OCI-LY7 (cell line): ENCODE data around the gene FGFR4. TPM values are rescaled to one million over a fixed set of nuclear protein-coding genes. Genes with fewer than 3 reads are reported as not detected.

Experiments used
- BruUV-seq: library from RNA; stranded (reverse); fragments of 400-500 nt; replicated peaks from 2 replicates; lab custom pipeline; 2021; lab: Mats Ljungman, UMichigan
- CTCF ChIA-PET: fragments of 300-600 bp; sonication (Branson Sonifier 250); formaldehyde crosslinking; loops from one replicate; lab custom pipeline; 2022; ENCODE audit warnings: antibody characterized with exemption; ENCODE audit not compliant: unreplicated experiment; lab: Charles Lee
- POLR2A ChIA-PET: fragments of 300-600 bp; sonication (Branson Sonifier 250); formaldehyde crosslinking; loops from one replicate; lab custom pipeline; 2022; ENCODE audit warnings: antibody characterized with exemption; lab: Charles Lee
- DNase-seq: peaks from one replicate; pipeline ENCODE4 v3.0.0-alpha.2; 2015; ENCODE audit warnings: low spot score
- H2AFZ ChIP-seq: fragments of 200-600 bp; sonication (generic), shearing (Covaris generic); 2 replicates; pipeline ENCODE4 v1.6.1; 2014; ENCODE audit warnings: mild to moderate bottlenecking, antibody characterized with exemption, low read length, moderate library complexity
- H3K27ac ChIP-seq: fragments of 200-600 bp; sonication (generic); 2 replicates; pipeline ENCODE4 v1.5.1; 2014; ENCODE audit warnings: mixed run types, low read depth, mild to moderate bottlenecking, moderate library complexity, low read length, inconsistent platforms; ENCODE audit not compliant: poor library complexity, severe bottlenecking
- H3K36me3 ChIP-seq: fragments of 200-600 bp; sonication (generic); 2 replicates; pipeline ENCODE4 v1.6.1; 2014; ENCODE audit warnings: mild to moderate bottlenecking, antibody characterized with exemption, low read length, moderate library complexity, mixed read lengths; ENCODE audit not compliant: insufficient read depth
- H3K4me1 ChIP-seq: fragments of 200-600 bp; sonication (generic); 2 replicates; pipeline ENCODE4 v1.5.1; 2014; ENCODE audit warnings: mild to moderate bottlenecking, low read length; ENCODE audit not compliant: insufficient read depth, poor library complexity, severe bottlenecking
- H3K4me2 ChIP-seq: fragments of 200-600 bp; sonication (generic); 2 replicates; pipeline ENCODE4 v1.6.1; 2014; ENCODE audit warnings: mild to moderate bottlenecking, low read length
- H3K4me3 ChIP-seq: fragments of 200-600 bp; sonication (generic); 2 replicates; pipeline ENCODE4 v1.5.1; 2014; ENCODE audit warnings: mild to moderate bottlenecking, low read depth, low read length; ENCODE audit not compliant: poor library complexity, severe bottlenecking
- H3K79me2 ChIP-seq: fragments of 200-600 bp; sonication (generic); 2 replicates; pipeline ENCODE4 v1.6.1; 2016; ENCODE audit warnings: low read depth, mild to moderate bottlenecking, low read length, moderate library complexity, mixed read lengths; ENCODE audit not compliant: insufficient read depth
- H3K9me2 ChIP-seq: fragments of 200-600 bp; sonication (generic); 2 replicates; pipeline ENCODE4 v1.6.1; 2016; ENCODE audit warnings: mild to moderate bottlenecking, low read length, mixed read lengths; ENCODE audit not compliant: insufficient read depth
- H3K9me3 ChIP-seq: fragments of 200-600 bp; sonication (generic); 2 replicates; pipeline ENCODE4 v1.6.1; 2014; ENCODE audit warnings: mild to moderate bottlenecking, mixed run types, low read length, mixed read lengths
- H4K20me1 ChIP-seq: fragments of 200-600 bp; sonication (generic); 2 replicates; pipeline ENCODE4 v1.6.1; 2014; ENCODE audit warnings: mild to moderate bottlenecking, antibody characterized with exemption, low read length, moderate library complexity, mixed read lengths; ENCODE audit not compliant: insufficient read depth
- EZH2phosphoT487 ChIP-seq: fragments of 200-600 bp; sonication (generic); IDR thresholded peaks from 2 replicates; pipeline ENCODE4 v1.6.1; 2018; ENCODE audit warnings: low read depth, borderline replicate concordance, mild to moderate bottlenecking, mixed run types, antibody characterized with exemption, low read length, moderate library complexity, mixed read lengths
- intact Hi-C: fragments of 100-400 bp; cut with micrococcal nuclease; formaldehyde crosslinking; loops from one replicate; pipeline ENCODE4 v1.10.0; 2022; ENCODE audit not compliant: unreplicated experiment
- total RNA-seq, 2 experiments: library from RNA; depleted of rRNA in 1 of 2; stranded (reverse); fragments of >200 nt in 1 of 2; shearing (Covaris generic) in 1 of 2; gene quantifications; 2 replicates each; pipeline ENCODE4 v1.2.3, GENCODE V29; 2014 to 2022
- TF ChIP-seq, protein P1 (sequence below): fragments of 200-600 bp; sonication (generic); conservative IDR thresholded peaks from 2 replicates; pipeline ENCODE4 v1.5.1; 2014; ENCODE audit warnings: mild to moderate bottlenecking, antibody characterized with exemption, low read length, moderate library complexity, mixed read lengths

FGFR4 gene
- total RNA-seq, 2 experiments from 2014 or later: 1.2 to 4.5 TPM

DNA sequence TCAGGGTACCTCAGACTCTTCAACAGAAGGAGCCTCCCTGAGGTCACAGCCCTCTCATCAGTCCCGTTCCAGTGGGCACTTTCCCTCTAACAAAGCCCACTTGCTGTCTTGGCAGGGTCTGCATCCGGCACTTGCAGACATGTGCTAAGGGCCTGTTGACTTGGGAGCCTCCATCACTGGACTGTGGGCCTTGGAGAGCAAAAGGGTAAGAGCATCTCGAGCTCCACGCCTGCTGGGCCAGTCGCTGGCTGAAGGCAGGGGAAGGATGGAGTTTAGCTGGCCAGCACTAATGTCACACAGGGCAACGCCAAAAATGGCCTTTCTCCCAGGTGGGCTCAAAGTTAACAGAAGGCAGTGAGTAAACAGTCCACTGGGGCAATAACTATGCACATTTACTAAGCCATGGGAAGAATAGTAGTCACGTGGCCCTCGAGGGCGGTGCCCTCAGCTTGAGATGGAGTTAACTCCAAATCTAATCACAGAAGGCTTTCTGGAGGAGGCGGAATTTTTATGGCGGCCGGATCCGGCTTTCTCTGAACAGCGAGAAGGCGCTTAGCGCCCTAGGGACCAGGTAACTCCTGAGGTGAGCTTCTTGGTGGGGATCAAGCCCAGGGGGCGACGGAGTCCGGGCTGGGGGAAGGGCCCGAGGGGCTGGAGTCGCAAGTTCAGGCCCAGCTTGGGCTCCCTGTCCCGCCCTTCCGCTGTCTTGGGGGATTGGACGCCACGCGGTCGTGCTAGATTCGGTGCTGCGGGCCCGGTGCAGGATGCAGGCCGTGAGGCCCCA, 44.8 kb downstream of the FGFR4 start:
- intact Hi-C loops: no loop called here
- DNase-seq: no peak
- POLR2A ChIA-PET: no interaction called here

DNA sequence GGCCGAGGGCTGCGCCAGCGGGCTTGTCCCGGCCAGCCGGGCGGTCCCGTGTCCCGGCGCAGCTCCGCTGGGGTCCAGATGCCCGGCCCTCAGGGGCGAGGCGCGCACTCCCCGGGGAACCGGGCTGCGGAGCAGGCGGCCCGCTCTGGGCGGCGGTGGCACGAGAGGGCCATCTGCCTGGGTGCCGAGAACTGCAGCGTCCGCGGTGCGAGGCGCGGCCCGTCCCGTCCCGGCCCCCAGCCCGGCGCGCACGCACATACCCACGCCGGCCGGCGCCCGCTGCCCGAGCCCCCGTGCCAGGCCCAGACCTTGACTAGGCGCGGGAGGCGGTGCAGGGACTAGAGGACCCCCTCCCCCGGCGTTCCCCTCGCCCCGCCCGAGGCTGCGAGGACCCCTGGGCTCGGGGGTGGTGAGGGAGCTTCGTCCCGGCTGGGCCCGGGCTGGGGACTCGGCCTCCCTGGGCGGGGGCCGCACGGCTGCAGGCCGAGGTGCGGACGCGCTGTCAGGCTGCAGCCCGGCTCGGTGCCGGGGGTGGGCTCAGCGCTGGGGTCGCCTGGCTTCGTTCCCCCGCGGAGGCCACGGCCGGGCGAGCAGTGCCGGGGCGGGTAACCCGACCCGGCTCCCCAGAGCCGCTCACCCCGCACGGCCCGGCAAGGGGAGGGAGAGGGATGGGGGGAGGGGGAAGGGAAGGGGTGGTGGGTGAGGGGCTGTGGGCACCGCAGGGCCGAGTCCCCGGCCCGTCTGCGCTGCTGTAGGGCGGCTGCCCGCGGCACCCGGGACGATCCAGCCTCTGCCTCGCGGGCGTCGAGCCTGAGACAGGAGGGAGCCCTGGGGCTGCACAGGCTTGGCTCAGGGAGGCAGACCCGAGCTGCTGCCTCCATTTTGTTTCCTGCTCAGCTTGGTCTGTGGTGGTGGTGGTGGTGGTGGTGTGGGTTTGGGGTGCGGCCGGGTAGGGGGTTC, 45.7 kb downstream of the FGFR4 start:
- H2AFZ ChIP-seq: peak overlapping the region; percentile 69; the same call in 1 of the 2 replicates
- BruUV-seq: no TSS peak
- peaks cover 30% of the 10 kb centered on the region for H3K79me2 ChIP-seq
- peak overlapping the region; percentile 9 for H3K27ac ChIP-seq
- peaks cover 25% of the 10 kb centered on the region for H3K36me3 ChIP-seq
- peaks cover under 1% of the 10 kb centered on the region; the same call in 1 of the 2 replicates for H3K9me3 ChIP-seq
- peak overlapping the region; percentile 99 for H3K4me2 ChIP-seq
- POLR2A ChIA-PET: no interaction called here
- H4K20me1 ChIP-seq: no peaks in the 10 kb centered on the region
- no peak for TF ChIP-seq EZH2phosphoT487
- TF ChIP-seq, protein P1, sequence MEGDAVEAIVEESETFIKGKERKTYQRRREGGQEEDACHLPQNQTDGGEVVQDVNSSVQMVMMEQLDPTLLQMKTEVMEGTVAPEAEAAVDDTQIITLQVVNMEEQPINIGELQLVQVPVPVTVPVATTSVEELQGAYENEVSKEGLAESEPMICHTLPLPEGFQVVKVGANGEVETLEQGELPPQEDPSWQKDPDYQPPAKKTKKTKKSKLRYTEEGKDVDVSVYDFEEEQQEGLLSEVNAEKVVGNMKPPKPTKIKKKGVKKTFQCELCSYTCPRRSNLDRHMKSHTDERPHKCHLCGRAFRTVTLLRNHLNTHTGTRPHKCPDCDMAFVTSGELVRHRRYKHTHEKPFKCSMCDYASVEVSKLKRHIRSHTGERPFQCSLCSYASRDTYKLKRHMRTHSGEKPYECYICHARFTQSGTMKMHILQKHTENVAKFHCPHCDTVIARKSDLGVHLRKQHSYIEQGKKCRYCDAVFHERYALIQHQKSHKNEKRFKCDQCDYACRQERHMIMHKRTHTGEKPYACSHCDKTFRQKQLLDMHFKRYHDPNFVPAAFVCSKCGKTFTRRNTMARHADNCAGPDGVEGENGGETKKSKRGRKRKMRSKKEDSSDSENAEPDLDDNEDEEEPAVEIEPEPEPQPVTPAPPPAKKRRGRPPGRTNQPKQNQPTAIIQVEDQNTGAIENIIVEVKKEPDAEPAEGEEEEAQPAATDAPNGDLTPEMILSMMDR: no peak
- CTCF ChIA-PET: interaction anchor here (1.1 kb wide), 1 partner anchor 20 kb away, joined by 3 read pairs; no protein-coding TSS in a partner anchor
- no peaks in the 10 kb centered on the region for H3K9me2 ChIP-seq
- H3K4me1 ChIP-seq: peaks cover 54% of the 10 kb centered on the region
- peak overlapping the region; percentile 86 for H3K4me3 ChIP-seq
- no peak for DNase-seq
- intact Hi-C loops: no loop called here

More for the DNA sequence above, 44.8 kb downstream of the FGFR4 start:
- no peak overlapping the region for H3K27ac ChIP-seq
- peaks cover 45% of the 10 kb centered on the region for H3K4me1 ChIP-seq
- no peak overlapping the region for H3K4me3 ChIP-seq
- H3K36me3 ChIP-seq: peaks cover 17% of the 10 kb centered on the region
- H3K79me2 ChIP-seq: peaks cover 22% of the 10 kb centered on the region
- no peaks in the 10 kb centered on the region for H3K9me3 ChIP-seq
- H3K4me2 ChIP-seq: no peak overlapping the region
- H4K20me1 ChIP-seq: no peaks in the 10 kb centered on the region
- no TSS peak for BruUV-seq
- CTCF ChIA-PET: interaction anchor here (0.6 to 1.1 kb wide), 2 partner anchors 19 to 230 kb away, joined by 3 read pairs; no protein-coding TSS in a partner anchor
- H2AFZ ChIP-seq: no peak overlapping the region
- TF ChIP-seq EZH2phosphoT487: no peak
- TF ChIP-seq, protein P1: no peak
- no peaks in the 10 kb centered on the region for H3K9me2 ChIP-seq
